NB4 (cell line): ENCODE results near the gene AP4M1.
A peak's percentile ranks its signal among the peaks of the same experiment; 100 is the strongest.

ENCODE experiments used
- CTCF ChIP-seq: IDR thresholded peaks from one replicate; pipeline ENCODE4 v1.5.1; 2012; ENCODE audit warnings: low read depth, low read length
- POLR2A ChIP-seq: IDR thresholded peaks from 2 replicates; pipeline ENCODE4 v1.6.1; 2011; ENCODE audit warnings: mild to moderate bottlenecking; ENCODE audit not compliant: insufficient read length; ENCODE audit errors: extremely low read depth

- TF ChIP-seq CTCF (peak; percentile 79), POLR2A (no peak)
Observed at GRCh38 chr7:100130608-100131453, 29.4 kb downstream of the AP4M1 start.
